Caco-2 (cell line): Measurements from ENCODE around the gene CNOT6. TPM values are rescaled to one million over a fixed set of nuclear protein-coding genes. Genes with fewer than 3 reads are reported as not detected.
A peak's percentile ranks its signal among the peaks of the same experiment; 100 is the strongest.

ENCODE experiments used
- Bru-seq: library from RNA; stranded (reverse); fragments of 400-500 nt; gene quantifications from one replicate; lab custom pipeline; 2021; lab: Mats Ljungman, UMichigan
- BruChase-seq, 2 experiments: library from RNA; stranded (reverse); fragments of 400-500 nt; gene quantifications; one replicate each; lab custom pipeline; 2021; lab: Mats Ljungman, UMichigan
- BruUV-seq: library from RNA; stranded (reverse); fragments of 400-500 nt; replicated peaks from 2 replicates; lab custom pipeline; 2021; lab: Mats Ljungman, UMichigan
- CTCF ChIA-PET: fragments of 300-600 bp; sonication (Branson Sonifier 250); formaldehyde crosslinking; loops from one replicate; lab custom pipeline; 2022; ENCODE audit warnings: antibody characterized with exemption; lab: Charles Lee
- POLR2A ChIA-PET: fragments of 300-600 bp; sonication (Branson Sonifier 250); formaldehyde crosslinking; loops from one replicate; lab custom pipeline; 2022; ENCODE audit warnings: antibody characterized with exemption; lab: Charles Lee
- DNase-seq, 2 experiments: peaks; one replicate each; pipeline versions ENCODE4 v3.0.0 to v3.0.0-alpha.2; 2020 to 2022
- H3K27me3 ChIP-seq: replicated peaks from 2 replicates; pipeline ENCODE4 v1.6.0; 2011; ENCODE audit warnings: low read length; ENCODE audit not compliant: control insufficient read depth, insufficient read depth
- H3K36me3 ChIP-seq: 2 replicates; pipeline ENCODE4 v1.5.1; 2011; ENCODE audit warnings: low read length; ENCODE audit not compliant: control insufficient read depth, insufficient read depth
- H3K4me1 ChIP-seq: fragments of 250-450 bp; sonication (Bioruptor Pico); 2 replicates; pipeline ENCODE4 v1.5.1; 2020; ENCODE audit warnings: mild to moderate bottlenecking
- H3K4me3 ChIP-seq: 2 replicates; pipeline ENCODE4 v1.5.1; 2011; ENCODE audit warnings: low read depth, mild to moderate bottlenecking, control low read depth, low read length
- H3K9me3 ChIP-seq: fragments of 250-450 bp; sonication (Bioruptor Pico); 2 replicates; pipeline ENCODE4 v1.5.1; 2020; ENCODE audit warnings: mild to moderate bottlenecking, moderate library complexity
- H3K27ac Mint-ChIP-seq: one replicate; pipeline ENCODE4 v1.8.0; 2022; ENCODE audit warnings: mixed read lengths; ENCODE audit not compliant: unreplicated experiment
- H3K27me3 Mint-ChIP-seq: one replicate; pipeline ENCODE4 v1.8.0; 2022; ENCODE audit warnings: mixed read lengths; ENCODE audit not compliant: insufficient read depth, unreplicated experiment
- H3K36me3 Mint-ChIP-seq: one replicate; pipeline ENCODE4 v1.8.0; 2022; ENCODE audit warnings: mild to moderate bottlenecking, mixed read lengths; ENCODE audit not compliant: insufficient read depth, unreplicated experiment
- H3K4me1 Mint-ChIP-seq: one replicate; pipeline ENCODE4 v1.8.0; 2022; ENCODE audit warnings: low read depth, mixed read lengths; ENCODE audit not compliant: unreplicated experiment
- H3K4me3 Mint-ChIP-seq: one replicate; pipeline ENCODE4 v1.8.0; 2022; ENCODE audit warnings: mild to moderate bottlenecking, moderate library complexity, mixed read lengths; ENCODE audit not compliant: unreplicated experiment
- H3K9me3 Mint-ChIP-seq: one replicate; pipeline ENCODE4 v1.8.0; 2022; ENCODE audit warnings: mixed read lengths; ENCODE audit not compliant: unreplicated experiment
- intact Hi-C: fragments of 100-400 bp; cut with micrococcal nuclease; formaldehyde crosslinking; loops from one replicate; pipeline ENCODE4 v1.10.0; 2022; ENCODE audit not compliant: unreplicated experiment
- long read RNA-seq: library from polyadenylated mRNA; stranded (forward); transcript quantifications from one replicate; pipeline ENCODE4 v2.0.0, GENCODE V29; 2022
- total RNA-seq: library from RNA; stranded (reverse); gene quantifications from 2 replicates; pipeline ENCODE4 v1.2.3, GENCODE V29; 2022
- TF ChIP-seq, protein P1 (sequence below), 2 experiments: fragments of 200-600 bp in 1 of 2; IDR thresholded peaks; 1 replicate in 1 of 2; 2 replicates in 1 of 2; pipeline versions ENCODE4 v1.5.1 to v1.8.0; 2011 to 2022; ENCODE audit warnings: antibody characterized with exemption in 1 of 2, control low read depth in 1 of 2, inconsistent platforms in 1 of 2, low read depth in 1 of 2, low read length in 1 of 2, mild to moderate bottlenecking in 1 of 2, moderate library complexity in 1 of 2; ENCODE audit not compliant: insufficient read depth in 1 of 2, severe bottlenecking in 1 of 2, unreplicated experiment in 1 of 2

Gene CNOT6
- 43.2 and 46.3 TPM in 2 replicates for total RNA-seq
- Bru-seq, nascent RNA = percentile 88 among the genes with signal in this experiment
- percentile 87 among the genes with signal in this experiment for BruChase-seq, experiment 1, labeled RNA remaining after a 2-hour chase
- BruChase-seq, experiment 2, labeled RNA remaining after a 6-hour chase = percentile 89 among the genes with signal in this experiment
- long read RNA-seq, full-length matches to known transcripts = 2 of 16 reads
- long read RNA-seq, partial matches to known transcripts = 11 of 16 reads
- long read RNA-seq, other reads (novel, unspliced or antisense) = 3 of 16 reads

DNA sequence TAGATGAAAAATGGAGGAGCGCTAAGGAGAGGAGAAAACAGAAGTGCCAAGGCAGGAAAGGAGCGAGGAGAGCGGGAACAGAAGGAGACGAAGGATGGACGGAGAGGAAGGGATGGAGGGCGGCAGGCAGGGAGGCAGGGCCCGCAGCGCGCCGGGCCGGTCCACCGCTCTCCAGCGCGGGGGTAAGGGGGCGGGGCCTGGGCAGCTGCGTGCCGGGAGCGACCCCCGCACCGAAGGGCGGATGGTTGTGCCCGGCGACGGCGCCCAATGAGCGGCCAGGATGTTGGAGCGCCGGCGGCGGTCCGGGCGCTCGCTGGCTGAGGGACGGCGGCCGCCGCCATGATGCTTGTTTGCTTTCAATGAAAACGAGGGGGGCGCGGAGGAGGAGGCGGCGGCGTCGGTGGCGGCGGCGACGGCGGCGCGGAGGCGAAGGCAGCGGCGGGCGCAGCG is at the start of gene CNOT6:
Gene CNOT6 (plus strand): TSS at position 320 of the 450 bp plus-strand sequence. CDS start 34,898 bp downstream, outside the sequence.
- Histone ChIP-seq H3K4me3 (peak within 1 kb of the TSS; percentile 80), H3K27me3 (no peaks in the 10 kb centered on the region), H3K36me3 (no peaks in the 10 kb centered on the region; the same call in 1 of the 2 replicates), H3K9me3 (no peaks in the 10 kb centered on the region), H3K4me1 (peaks cover 10% of the 10 kb centered on the region)
- intact Hi-C loops = no loop called here
- Mint-ChIP-seq H3K36me3 (peaks cover 32% of the 10 kb centered on the region), H3K4me1 (no peaks in the 10 kb centered on the region), H3K27ac (peak within 1 kb of the TSS; percentile 73), H3K9me3 (no peaks in the 10 kb centered on the region), H3K27me3 (no peaks in the 10 kb centered on the region), H3K4me3 (peak within 1 kb of the TSS; percentile 84)
- no TSS peak for BruUV-seq
- DNase-seq = peak; percentile 92 to 97
- CTCF ChIA-PET = no interaction called here
- POLR2A ChIA-PET = no interaction called here
- TF ChIP-seq, protein P1, sequence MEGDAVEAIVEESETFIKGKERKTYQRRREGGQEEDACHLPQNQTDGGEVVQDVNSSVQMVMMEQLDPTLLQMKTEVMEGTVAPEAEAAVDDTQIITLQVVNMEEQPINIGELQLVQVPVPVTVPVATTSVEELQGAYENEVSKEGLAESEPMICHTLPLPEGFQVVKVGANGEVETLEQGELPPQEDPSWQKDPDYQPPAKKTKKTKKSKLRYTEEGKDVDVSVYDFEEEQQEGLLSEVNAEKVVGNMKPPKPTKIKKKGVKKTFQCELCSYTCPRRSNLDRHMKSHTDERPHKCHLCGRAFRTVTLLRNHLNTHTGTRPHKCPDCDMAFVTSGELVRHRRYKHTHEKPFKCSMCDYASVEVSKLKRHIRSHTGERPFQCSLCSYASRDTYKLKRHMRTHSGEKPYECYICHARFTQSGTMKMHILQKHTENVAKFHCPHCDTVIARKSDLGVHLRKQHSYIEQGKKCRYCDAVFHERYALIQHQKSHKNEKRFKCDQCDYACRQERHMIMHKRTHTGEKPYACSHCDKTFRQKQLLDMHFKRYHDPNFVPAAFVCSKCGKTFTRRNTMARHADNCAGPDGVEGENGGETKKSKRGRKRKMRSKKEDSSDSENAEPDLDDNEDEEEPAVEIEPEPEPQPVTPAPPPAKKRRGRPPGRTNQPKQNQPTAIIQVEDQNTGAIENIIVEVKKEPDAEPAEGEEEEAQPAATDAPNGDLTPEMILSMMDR (IDR thresholded peaks at IDR 0.05; ENCODE audit: insufficient read depth in 1 of 2, low read depth in 1 of 2, low read length in 1 of 2, severe bottlenecking in 1 of 2, unreplicated experiment in 1 of 2) = no peak

DNA sequence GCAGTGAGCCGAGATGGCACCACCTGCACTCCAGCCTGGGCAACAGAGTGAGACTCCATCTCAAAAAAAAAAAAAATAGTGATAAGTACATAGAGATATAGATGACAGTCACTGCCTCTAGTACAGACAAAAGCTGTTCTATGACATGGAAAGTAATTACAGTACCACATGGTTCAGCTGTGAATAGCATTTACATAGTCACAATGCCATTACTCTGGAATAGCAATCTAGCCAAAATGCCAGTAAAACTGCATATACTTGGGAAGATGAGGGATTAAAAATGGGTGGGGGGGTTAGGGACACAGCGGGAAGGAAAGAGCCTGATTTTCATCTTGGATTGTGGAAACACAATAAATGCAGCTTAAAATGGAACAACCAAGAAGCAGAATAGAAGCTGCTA is 39.4 kb upstream of the CNOT6 start:
- H3K9me3 Mint-ChIP-seq = peaks cover 31% of the 10 kb centered on the region
- H3K4me3 Mint-ChIP-seq = no peak overlapping the region
- H3K4me3 ChIP-seq = no peak overlapping the region
- no peaks in the 10 kb centered on the region for H3K27me3 ChIP-seq
- H3K4me1 ChIP-seq = no peaks in the 10 kb centered on the region
- intact Hi-C loops = no loop called here
- ChIA-PET CTCF (no interaction called here), POLR2A (no interaction called here)
- no peaks in the 10 kb centered on the region for H3K36me3 Mint-ChIP-seq
- 0 out of 2 replicates have a peak, but pooled peaks cover 5% of the 10 kb centered on the region for H3K9me3 ChIP-seq
- no peak overlapping the region for H3K27ac Mint-ChIP-seq
- peaks cover 14% of the 10 kb centered on the region for H3K27me3 Mint-ChIP-seq
- BruUV-seq = no TSS peak
- no peaks in the 10 kb centered on the region for H3K36me3 ChIP-seq
- DNase-seq = no peak
- TF ChIP-seq, protein P1 (IDR thresholded peaks at IDR 0.05; ENCODE audit: insufficient read depth in 1 of 2, low read depth in 1 of 2, low read length in 1 of 2, severe bottlenecking in 1 of 2, unreplicated experiment in 1 of 2) = no peak
- no peaks in the 10 kb centered on the region for H3K4me1 Mint-ChIP-seq

DNA sequence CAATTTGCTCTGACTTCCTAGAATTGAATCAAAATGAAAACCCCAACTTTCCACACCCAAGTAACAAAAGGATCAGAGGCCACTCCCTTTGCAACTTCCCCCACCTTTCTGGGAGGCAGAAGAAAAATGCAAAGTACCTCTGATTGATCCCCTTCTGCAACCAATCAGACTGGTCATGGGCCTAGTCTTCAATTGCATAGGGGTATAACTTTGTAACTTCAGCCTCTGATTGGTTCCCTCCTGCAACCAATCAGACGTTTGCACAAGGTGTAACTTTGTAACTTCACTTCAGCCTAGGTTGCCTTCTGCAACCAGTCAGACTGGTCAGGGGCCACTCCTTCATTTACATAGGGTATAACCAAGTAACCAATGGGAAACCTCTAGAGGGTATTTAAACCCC is 38.3 kb upstream of the CNOT6 start:
- TF ChIP-seq, protein P1 (IDR thresholded peaks at IDR 0.05; ENCODE audit: insufficient read depth in 1 of 2, low read depth in 1 of 2, low read length in 1 of 2, severe bottlenecking in 1 of 2, unreplicated experiment in 1 of 2) = no peak
- no peak overlapping the region for H3K4me3 ChIP-seq
- Mint-ChIP-seq H3K27ac (no peak overlapping the region), H3K27me3 (peaks cover 11% of the 10 kb centered on the region), H3K9me3 (peaks cover 35% of the 10 kb centered on the region), H3K4me1 (no peaks in the 10 kb centered on the region), H3K4me3 (no peak overlapping the region), H3K36me3 (no peaks in the 10 kb centered on the region)
- DNase-seq = no peak
- no TSS peak for BruUV-seq
- no peaks in the 10 kb centered on the region for H3K36me3 ChIP-seq
- no peaks in the 10 kb centered on the region for H3K4me1 ChIP-seq
- intact Hi-C loops = no loop called here
- H3K27me3 ChIP-seq = no peaks in the 10 kb centered on the region
- POLR2A ChIA-PET = no interaction called here
- H3K9me3 ChIP-seq = 0 out of 2 replicates have a peak, but pooled peaks cover 5% of the 10 kb centered on the region
- CTCF ChIA-PET = interaction anchor here (0.6 kb wide), 1 partner anchor 212 kb away, joined by 3 read pairs; no protein-coding TSS in a partner anchor
